DOHH2 (cell line): Measurements from ENCODE around the gene TGFBRAP1.

Experiments
- CTCF ChIP-seq: fragments of 200-600 bp; sonication (generic); IDR thresholded peaks from one replicate; pipeline ENCODE4 v1.5.1; 2014; ENCODE audit warnings: antibody characterized with exemption, mild to moderate bottlenecking, low read depth, low read length; ENCODE audit not compliant: poor library complexity, severe bottlenecking
- EZH2phosphoT487 ChIP-seq: fragments of 200-600 bp; sonication (generic); IDR thresholded peaks from 2 replicates; pipeline ENCODE4 v1.6.1; 2017; ENCODE audit warnings: borderline replicate concordance, mild to moderate bottlenecking, antibody characterized with exemption, low read length, moderate library complexity, mixed read lengths

DNA sequence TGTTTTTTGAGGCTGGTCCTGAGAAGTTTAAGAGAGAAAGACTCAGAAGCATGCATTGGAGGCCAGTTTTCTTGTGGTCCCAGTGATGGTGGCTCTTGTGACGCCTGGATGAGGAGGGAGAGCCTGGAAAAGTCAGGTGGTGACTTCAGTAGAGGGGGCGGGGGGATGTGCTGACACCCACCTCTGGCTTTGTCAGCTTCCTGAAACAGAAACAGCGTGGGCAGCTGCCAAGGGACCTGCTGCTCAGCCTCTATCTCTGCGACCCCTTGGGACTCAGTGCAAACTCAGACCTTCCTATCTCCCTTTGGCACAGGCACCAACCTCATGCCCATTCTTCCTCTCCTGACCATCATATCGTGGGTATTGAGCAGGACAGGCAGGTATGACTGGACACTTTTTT, 6.4 kb downstream of the TGFBRAP1 start:
- TF ChIP-seq CTCF = no peak
- TF ChIP-seq EZH2phosphoT487 = no peak
